C4-2B (cell line): ENCODE data around the gene HMGCS2.

Experiments
- ZFX ChIP-seq: fragments of 450-650 bp; IDR thresholded peaks from 2 replicates; pipeline ENCODE4 v1.6.1; 2017
- TF ChIP-seq, protein P1 (sequence below): fragments of 450-650 bp; conservative IDR thresholded peaks from 2 replicates; pipeline ENCODE4 v1.5.1; 2017; ENCODE audit warnings: mild to moderate bottlenecking

DNA sequence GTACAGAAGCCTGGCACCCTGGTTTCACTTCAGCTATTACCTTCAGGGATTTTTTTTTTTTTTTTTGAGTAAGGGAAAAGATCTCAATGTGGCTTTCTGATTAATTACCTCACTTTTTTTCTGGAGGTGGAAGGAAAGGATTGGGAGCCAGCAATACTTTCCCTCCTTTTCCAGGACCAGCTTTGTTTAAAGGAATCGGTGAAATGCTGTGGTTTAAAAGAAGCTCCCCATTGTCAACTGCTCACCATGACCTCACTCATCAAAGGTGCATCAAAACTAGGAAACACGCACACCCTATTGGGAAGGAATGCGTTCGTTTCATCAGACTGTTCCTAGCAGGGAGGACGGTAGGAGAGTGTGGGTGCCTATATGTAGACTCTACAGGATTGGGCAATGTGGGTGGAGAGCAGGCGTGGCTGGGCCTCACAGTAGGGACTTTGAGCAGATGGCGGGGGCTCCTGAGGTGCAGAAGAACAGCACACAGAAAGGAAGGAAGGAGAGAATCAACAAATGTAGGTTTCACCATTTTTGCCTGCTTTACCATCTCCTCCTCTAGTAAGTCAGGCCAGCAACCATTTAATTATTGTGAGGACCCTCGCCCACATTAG, 44.0 kb downstream of the HMGCS2 start:
- TF ChIP-seq, protein P1, sequence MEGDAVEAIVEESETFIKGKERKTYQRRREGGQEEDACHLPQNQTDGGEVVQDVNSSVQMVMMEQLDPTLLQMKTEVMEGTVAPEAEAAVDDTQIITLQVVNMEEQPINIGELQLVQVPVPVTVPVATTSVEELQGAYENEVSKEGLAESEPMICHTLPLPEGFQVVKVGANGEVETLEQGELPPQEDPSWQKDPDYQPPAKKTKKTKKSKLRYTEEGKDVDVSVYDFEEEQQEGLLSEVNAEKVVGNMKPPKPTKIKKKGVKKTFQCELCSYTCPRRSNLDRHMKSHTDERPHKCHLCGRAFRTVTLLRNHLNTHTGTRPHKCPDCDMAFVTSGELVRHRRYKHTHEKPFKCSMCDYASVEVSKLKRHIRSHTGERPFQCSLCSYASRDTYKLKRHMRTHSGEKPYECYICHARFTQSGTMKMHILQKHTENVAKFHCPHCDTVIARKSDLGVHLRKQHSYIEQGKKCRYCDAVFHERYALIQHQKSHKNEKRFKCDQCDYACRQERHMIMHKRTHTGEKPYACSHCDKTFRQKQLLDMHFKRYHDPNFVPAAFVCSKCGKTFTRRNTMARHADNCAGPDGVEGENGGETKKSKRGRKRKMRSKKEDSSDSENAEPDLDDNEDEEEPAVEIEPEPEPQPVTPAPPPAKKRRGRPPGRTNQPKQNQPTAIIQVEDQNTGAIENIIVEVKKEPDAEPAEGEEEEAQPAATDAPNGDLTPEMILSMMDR, result no peak
- TF ChIP-seq ZFX, result no peak
